T-helper 1 cell treated with Interleukin-12 subunit alpha and Interleukin-12 subunit beta and Interleukin-4 antibody, amounts not matched to agents 30 μg/mL and 1 μg/mL, for 36 hours (primary cell): ENCODE measurements around the gene C3orf33.

Experiments
- H3K27ac Mint-ChIP-seq: one replicate; pipeline ENCODE4 v1.8.0; 2021; ENCODE audit warnings: mild to moderate bottlenecking, mixed read lengths
- H3K27me3 Mint-ChIP-seq: one replicate; pipeline ENCODE4 v1.8.0; 2021; ENCODE audit warnings: low read depth, mixed read lengths
- H3K36me3 Mint-ChIP-seq: one replicate; pipeline ENCODE4 v1.8.0; 2021; ENCODE audit warnings: low read depth, mixed read lengths
- H3K4me1 Mint-ChIP-seq: one replicate; pipeline ENCODE4 v1.8.0; 2021; ENCODE audit warnings: low read depth, mixed read lengths
- H3K4me3 Mint-ChIP-seq: one replicate; pipeline ENCODE4 v1.8.0; 2021; ENCODE audit warnings: mild to moderate bottlenecking, moderate library complexity, mixed read lengths
- H3K9me3 Mint-ChIP-seq: one replicate; pipeline ENCODE4 v1.8.0; 2021; ENCODE audit warnings: mixed read lengths

C3orf33 gene

DNA sequence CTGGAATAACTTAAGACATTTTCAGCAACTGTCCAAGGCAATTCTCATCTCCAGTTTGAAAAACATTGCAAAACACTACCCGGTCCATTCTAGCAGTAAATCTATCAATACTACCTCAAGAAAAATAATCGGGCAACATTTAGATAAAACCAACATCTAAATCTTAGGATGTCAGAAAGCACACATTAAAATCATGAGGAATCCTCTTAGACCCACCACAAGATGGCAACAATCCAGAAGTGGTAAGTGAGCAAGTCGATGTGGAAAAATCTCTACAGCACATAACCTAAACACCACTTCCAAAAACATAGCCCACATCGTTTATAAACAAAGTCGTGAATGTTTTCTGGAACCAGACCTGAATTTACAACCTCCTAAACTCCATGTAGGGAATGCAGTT is 66.9 kb downstream of the C3orf33 start:
- no peaks in the 10 kb centered on the region for H3K36me3 Mint-ChIP-seq
- H3K9me3 Mint-ChIP-seq: no peaks in the 10 kb centered on the region
- no peak overlapping the region for H3K27ac Mint-ChIP-seq
- no peak overlapping the region for H3K4me3 Mint-ChIP-seq
- peaks cover 47% of the 10 kb centered on the region for H3K27me3 Mint-ChIP-seq
- H3K4me1 Mint-ChIP-seq: peaks cover 8% of the 10 kb centered on the region

GRCh38 chr3:155738580-155739076 is 67.5 kb downstream of the C3orf33 start:
- Mint-ChIP-seq H3K27ac (no peak overlapping the region), H3K4me3 (no peak overlapping the region), H3K36me3 (no peaks in the 10 kb centered on the region), H3K9me3 (no peaks in the 10 kb centered on the region), H3K4me1 (peaks cover 5% of the 10 kb centered on the region), H3K27me3 (peaks cover 46% of the 10 kb centered on the region)

DNA sequence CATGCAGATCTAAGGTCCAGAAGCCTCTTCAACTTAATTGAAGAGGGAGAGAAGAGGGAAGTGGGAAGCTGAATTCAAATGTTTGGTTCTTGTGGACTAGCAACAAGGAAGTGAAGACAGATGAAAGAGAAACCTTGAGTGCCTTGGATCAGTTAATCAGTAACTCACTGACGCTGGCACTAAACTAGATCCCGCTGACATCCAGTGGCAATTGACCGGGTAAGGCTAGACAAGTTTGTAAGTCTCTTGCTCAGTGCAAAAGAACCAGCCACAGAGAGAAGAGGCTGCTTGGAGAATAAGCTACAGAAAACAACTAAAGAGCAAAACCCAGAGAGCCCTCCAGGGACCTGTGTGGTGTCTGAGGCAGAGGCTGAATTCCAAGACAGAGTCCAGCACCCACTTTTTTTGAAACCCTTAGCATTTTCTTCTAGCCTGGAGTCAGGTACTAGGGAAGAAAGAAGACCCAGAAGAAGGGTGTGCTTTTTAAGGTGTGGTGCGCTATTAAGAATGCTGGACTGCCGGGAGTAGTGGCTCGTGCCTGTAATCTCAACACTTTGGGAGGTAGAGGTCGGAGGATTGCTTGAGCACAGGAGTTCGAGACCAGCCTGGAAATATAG is 68.1 kb downstream of the C3orf33 start:
- H3K4me1 Mint-ChIP-seq: peaks cover 4% of the 10 kb centered on the region
- H3K36me3 Mint-ChIP-seq: no peaks in the 10 kb centered on the region
- no peaks in the 10 kb centered on the region for H3K9me3 Mint-ChIP-seq
- no peak overlapping the region for H3K27ac Mint-ChIP-seq
- peaks cover 44% of the 10 kb centered on the region for H3K27me3 Mint-ChIP-seq
- H3K4me3 Mint-ChIP-seq: no peak overlapping the region

DNA sequence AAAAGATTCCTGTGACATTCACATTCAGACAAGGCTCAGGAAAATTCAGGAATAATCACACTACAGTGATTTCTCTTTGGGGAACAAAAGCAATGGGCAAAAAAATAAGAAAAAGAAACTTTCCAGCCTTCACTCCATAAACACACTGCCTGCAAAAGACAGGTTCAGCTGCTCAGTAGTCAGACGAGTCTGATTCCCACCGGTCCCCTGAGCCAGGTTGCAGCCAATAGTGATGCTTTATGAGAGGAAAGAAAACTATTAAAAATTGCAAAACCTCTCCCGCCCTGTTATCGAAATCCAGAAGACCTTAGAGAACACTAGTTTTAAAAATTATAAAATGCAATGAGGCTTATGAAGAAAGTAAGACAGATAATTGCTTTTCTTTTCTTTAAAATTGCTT is 69.7 kb downstream of the C3orf33 start:
- no peak overlapping the region for H3K4me3 Mint-ChIP-seq
- H3K27me3 Mint-ChIP-seq: peaks cover 35% of the 10 kb centered on the region
- no peak overlapping the region for H3K27ac Mint-ChIP-seq
- no peaks in the 10 kb centered on the region for H3K9me3 Mint-ChIP-seq
- peaks cover 4% of the 10 kb centered on the region for H3K4me1 Mint-ChIP-seq
- H3K36me3 Mint-ChIP-seq: no peaks in the 10 kb centered on the region

DNA sequence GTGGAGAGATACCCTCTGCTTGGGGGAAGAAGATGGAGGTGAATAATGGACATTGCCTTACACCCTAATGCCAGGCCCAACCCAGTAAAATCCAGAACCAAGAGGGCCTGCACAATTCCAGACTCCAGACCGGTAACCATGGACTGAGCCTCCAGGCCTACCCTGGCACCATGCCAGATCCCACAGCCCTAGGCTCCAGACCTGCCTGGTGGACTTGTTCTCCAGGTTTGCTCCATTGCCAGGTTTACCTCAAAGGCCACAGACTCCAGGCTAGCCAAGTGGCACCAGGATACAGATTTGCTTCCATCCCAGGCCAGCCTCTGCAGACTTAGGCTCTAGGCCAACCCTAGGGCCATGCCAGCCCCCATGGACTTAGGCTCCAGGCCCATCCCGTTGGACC is 75.2 kb downstream of the C3orf33 start:
- H3K4me1 Mint-ChIP-seq: no peaks in the 10 kb centered on the region
- H3K27me3 Mint-ChIP-seq: peaks cover 13% of the 10 kb centered on the region
- H3K36me3 Mint-ChIP-seq: no peaks in the 10 kb centered on the region
- H3K4me3 Mint-ChIP-seq: no peak overlapping the region
- H3K9me3 Mint-ChIP-seq: no peaks in the 10 kb centered on the region
- no peak overlapping the region for H3K27ac Mint-ChIP-seq

DNA sequence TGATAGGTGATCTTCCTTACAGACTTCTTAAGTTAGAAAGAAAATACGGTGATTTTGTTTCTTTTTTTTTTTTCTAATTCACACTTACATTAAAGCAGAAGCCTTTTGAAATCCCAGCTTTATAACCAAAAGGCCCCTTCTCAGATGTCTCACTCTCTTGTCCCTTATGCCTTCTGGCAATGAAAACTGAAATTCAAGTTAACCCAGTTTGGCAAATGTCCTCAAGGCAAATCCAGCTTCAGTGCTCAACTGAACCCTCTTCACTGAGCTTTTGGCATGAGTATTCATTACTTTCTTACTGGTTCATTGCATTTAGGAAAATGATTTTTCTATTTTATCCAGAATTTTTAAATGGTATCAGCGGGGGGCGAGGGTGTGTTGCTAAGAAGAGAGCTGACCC is 78.2 kb downstream of the C3orf33 start:
- H3K9me3 Mint-ChIP-seq: no peaks in the 10 kb centered on the region
- no peak overlapping the region for H3K4me3 Mint-ChIP-seq
- no peaks in the 10 kb centered on the region for H3K36me3 Mint-ChIP-seq
- H3K27ac Mint-ChIP-seq: no peak overlapping the region
- no peaks in the 10 kb centered on the region for H3K4me1 Mint-ChIP-seq
- peaks cover 4% of the 10 kb centered on the region for H3K27me3 Mint-ChIP-seq

GRCh38 chr3:155714295-155714718 is 91.8 kb downstream of the C3orf33 start:
- H3K36me3 Mint-ChIP-seq: no peaks in the 10 kb centered on the region
- H3K27ac Mint-ChIP-seq: no peak overlapping the region
- H3K4me1 Mint-ChIP-seq: no peaks in the 10 kb centered on the region
- no peaks in the 10 kb centered on the region for H3K27me3 Mint-ChIP-seq
- peaks cover 8% of the 10 kb centered on the region for H3K9me3 Mint-ChIP-seq
- H3K4me3 Mint-ChIP-seq: no peak overlapping the region
